Psoas muscle (tissue), 8 donors: ENCODE measurements around the gene CD84. TPM values are rescaled to one million over a fixed set of nuclear protein-coding genes. Genes with fewer than 3 reads are reported as not detected.
"Not testable (repeated sequence)": the region's sequence is repeated elsewhere in the genome, so short reads cannot be mapped to it uniquely, and the experiment has no call there.

ENCODE experiments used
- ATAC-seq, 4 donors: fragments of 200-7000 bp; cut with Tn5 transposase; one replicate each; pipeline ENCODE4 v1.9.1; 2020; ENCODE audit warnings: moderate library complexity in 3 of 4, mild to moderate bottlenecking in 2 of 4
- DNase-seq, 2 donors: peaks; one replicate each; pipeline ENCODE4 v3.0.0-alpha.2; 2020
- H3K27ac ChIP-seq: fragments of 200-600 bp; one replicate; pipeline ENCODE4 v1.8.0; 2022
- H3K27me3 ChIP-seq, 3 donors: fragments of 200-600 bp in 1 of 3; one replicate each; pipeline versions ENCODE4 v1.6.1 to v1.8.0; 2013 to 2022; ENCODE audit warnings: low read length in 2 of 3, mild to moderate bottlenecking in 2 of 3, moderate library complexity in 1 of 3; ENCODE audit not compliant: insufficient read depth in 3 of 3
- H3K36me3 ChIP-seq, 2 donors: fragments of 200-600 bp in 1 of 2; one replicate each; pipeline versions ENCODE4 v1.6.1 to v1.8.0; 2013 to 2022; ENCODE audit warnings: low read depth in 1 of 2, mild to moderate bottlenecking in 1 of 2, moderate library complexity in 1 of 2; ENCODE audit not compliant: insufficient read depth in 1 of 2
- H3K4me1 ChIP-seq: fragments of 200-600 bp; one replicate; pipeline ENCODE4 v1.8.0; 2022
- H3K4me3 ChIP-seq: fragments of 200-600 bp; one replicate; pipeline ENCODE4 v1.8.0; 2022; ENCODE audit warnings: mild to moderate bottlenecking
- H3K9me3 ChIP-seq: fragments of 200-600 bp; one replicate; pipeline ENCODE4 v1.8.0; 2022
- WGBS, 3 donors: extraction: QIAGEN DNeasy Blood & Tissue Kit; methylation state at CpG; one replicate each; pipeline versions ENCODE4 v1.1.6 to v1.1.7; 2013; 5-methylcytosine and 5-hydroxymethylcytosine counted together
- intact Hi-C, 2 donors: fragments of 100-400 bp; cut with DNase I; formaldehyde crosslinking; loops; one replicate each; pipeline versions ENCODE4 v1.11.0 to v1.14.2; 2022
- polyA plus RNA-seq, 3 donors: library from polyadenylated mRNA; stranded (reverse); fragments of 200-250 nt; gene quantifications; one replicate each; pipeline ENCODE4 v1.2.3, GENCODE V29; 2013
- total RNA-seq, 4 donors: library from RNA; stranded (reverse); fragmentation: NEBNext Ultra II Directional in 2 of 4; extraction: Animal tissue kit (Norgen Biotek cat#: 25700) in 2 of 4; gene quantifications; one replicate each; pipeline versions ENCODE4 v1.2.1 to v1.2.4, GENCODE V29; 2021 to 2023
- TF ChIP-seq, protein P1 (sequence below): fragments of 200-600 bp; IDR thresholded peaks from one replicate; pipeline ENCODE4 v1.8.0; 2022; ENCODE audit warnings: antibody characterized with exemption
- donor health status: healthy with polysubstance abuse.
- donor health status: DM: no; HTN: no; CAD: no; lungs with moderate emphysema.
- donor health status: Bipolar disorder and iron deficiency.
- donor health status: healthy.
- donor health status: DM: yes; HTN: yes; CAD: no.
- donor health status: DM: no; HTN: no; CAD: no.
- donor health status: DM: no; HTN: no; CAD: no.
- donor health status: DM: yes; HTN: yes; CAD: no.

Gene CD84
- total and polyA plus RNA-seq, 7 donors: 0.04 to 2.6 (median 0.75) TPM

DNA sequence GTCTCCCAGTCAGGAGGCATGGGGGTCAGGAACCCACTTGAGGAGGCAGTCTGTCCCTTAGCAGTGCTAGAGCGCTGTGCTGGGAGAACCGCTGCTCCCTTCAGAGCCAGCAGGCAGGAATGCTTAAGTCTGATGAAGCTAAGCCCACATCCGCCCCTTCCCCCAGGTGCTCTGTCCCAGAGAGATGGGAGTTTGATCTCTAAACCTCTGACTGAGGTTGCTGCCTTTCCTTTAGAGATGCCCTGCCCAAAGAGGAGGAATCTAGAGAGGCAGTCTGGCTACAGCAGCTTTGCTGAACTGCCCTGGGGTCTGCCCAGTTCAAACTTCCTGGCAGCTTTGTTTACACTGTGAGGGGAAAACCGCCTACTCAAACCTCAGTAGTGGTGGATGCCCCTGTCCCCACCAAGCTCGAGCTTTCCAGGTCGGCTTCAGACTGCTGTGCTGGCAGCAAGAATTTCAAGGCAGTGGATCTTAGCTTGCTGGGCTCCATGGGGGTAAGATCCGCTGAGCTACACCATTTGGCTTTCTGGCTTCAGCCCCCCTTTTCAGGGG lies 49.8 kb downstream of the CD84 start:
- H3K4me3 ChIP-seq, DNase-seq, ATAC-seq, H3K36me3 ChIP-seq, H3K27me3 ChIP-seq, H3K9me3 ChIP-seq, intact Hi-C loops, H3K27ac ChIP-seq, H3K4me1 ChIP-seq: not testable (repeated sequence)
- WGBS, 3 donors: 63 to 71% (median 68%) methylated on average over 7 of the region's 7 CpGs

DNA sequence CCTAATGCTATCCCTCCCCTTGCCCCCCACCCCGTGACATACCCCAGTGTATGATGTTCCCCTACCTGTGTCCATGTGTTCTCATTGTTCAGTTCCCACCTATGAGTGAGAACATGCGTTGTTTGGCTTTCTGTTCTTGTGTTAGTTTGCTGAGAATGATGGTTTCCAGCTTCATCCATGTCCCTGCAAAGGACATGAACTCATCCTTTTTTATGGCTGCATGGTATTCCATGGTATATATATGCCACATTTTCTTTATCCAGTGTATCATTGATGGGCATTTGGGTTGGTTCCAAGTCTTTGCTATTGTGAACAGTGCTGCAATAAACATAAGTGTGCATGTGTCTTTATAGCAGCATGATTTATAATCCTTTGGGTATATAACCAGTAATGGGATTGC lies 55.5 kb downstream of the CD84 start:
- H3K4me3 ChIP-seq, H3K27me3 ChIP-seq, ATAC-seq, intact Hi-C loops, H3K4me1 ChIP-seq, H3K27ac ChIP-seq, DNase-seq, H3K9me3 ChIP-seq, H3K36me3 ChIP-seq: not testable (repeated sequence)
- 83 to 85% (median 83%) methylated on average over 2 of the region's 2 CpGs for WGBS, 3 donors

DNA sequence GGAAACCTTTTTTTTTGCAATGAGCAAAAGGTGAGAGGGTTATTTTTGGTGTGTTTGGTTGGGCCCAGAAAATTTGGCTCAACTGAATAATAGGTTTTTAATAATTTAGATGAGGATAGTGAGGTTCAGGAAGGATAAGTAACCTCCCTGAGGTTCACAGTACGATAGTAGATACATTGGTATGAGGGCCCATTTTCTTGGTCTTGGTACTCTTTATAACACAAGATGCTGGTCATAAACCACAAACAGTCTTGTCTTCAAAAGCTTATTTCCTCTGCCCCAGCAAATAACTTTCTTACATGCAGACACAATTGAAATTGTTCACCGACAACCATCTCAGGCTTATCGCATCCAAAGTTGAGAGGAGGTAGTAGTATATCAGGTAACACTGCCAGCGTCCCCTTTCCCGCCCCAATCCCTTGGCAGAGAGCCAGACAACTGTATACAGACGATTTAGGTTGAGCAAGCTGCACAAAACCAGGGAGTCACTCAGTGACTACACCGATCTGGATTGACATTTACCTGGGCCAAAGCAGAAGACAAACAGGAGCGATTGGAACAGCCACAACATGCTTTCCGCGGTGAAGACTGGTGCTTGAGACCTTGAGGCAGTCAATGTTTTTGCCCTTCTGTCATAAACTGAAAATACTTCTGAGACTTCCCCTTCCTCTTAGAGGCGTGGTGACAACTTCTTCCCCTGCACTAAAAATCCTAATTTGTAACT lies 56.5 kb downstream of the CD84 start, which contains the start of gene SLAMF6:
Gene SLAMF6 (minus strand): TSS at position 634 of the 724 bp plus-strand sequence. CDS start 63 bp downstream, at position 571.
- Histone ChIP-seq H3K36me3 (no peaks in the 10 kb centered on the region), H3K4me3 (no peak within 1 kb of the TSS), H3K9me3 (peaks cover 6% of the 10 kb centered on the region), H3K27me3 (no peaks in the 10 kb centered on the region), H3K27ac (no peak within 1 kb of the TSS), H3K4me1 (no peaks in the 10 kb centered on the region)
- intact Hi-C loops: no loop called here
- DNase-seq: no peak
- 68 to 74% (median 72%) methylated on average over 11 of the region's 11 CpGs for WGBS, 3 donors
- TF ChIP-seq, protein P1, sequence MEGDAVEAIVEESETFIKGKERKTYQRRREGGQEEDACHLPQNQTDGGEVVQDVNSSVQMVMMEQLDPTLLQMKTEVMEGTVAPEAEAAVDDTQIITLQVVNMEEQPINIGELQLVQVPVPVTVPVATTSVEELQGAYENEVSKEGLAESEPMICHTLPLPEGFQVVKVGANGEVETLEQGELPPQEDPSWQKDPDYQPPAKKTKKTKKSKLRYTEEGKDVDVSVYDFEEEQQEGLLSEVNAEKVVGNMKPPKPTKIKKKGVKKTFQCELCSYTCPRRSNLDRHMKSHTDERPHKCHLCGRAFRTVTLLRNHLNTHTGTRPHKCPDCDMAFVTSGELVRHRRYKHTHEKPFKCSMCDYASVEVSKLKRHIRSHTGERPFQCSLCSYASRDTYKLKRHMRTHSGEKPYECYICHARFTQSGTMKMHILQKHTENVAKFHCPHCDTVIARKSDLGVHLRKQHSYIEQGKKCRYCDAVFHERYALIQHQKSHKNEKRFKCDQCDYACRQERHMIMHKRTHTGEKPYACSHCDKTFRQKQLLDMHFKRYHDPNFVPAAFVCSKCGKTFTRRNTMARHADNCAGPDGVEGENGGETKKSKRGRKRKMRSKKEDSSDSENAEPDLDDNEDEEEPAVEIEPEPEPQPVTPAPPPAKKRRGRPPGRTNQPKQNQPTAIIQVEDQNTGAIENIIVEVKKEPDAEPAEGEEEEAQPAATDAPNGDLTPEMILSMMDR: no peak
- ATAC-seq: no peak

DNA sequence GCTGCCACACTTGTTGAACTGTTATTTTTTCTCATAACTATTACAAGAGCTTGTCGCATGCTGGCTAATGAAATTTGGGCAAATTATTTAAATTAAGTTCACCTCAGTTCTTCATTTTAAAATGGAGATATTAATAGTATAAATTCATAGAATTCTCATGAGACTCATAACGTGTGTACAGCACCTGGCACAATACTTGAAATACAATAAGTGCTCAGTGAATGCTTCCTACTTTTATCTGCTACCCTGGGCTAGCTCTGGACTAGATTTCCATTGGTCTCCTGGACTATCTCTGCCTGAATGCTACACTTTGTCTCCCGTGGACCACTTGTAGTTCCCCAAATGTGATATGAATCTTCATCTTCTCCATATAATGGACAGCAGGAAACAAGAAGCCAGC lies 57.2 kb downstream of the CD84 start:
- Histone ChIP-seq H3K36me3 (no peaks in the 10 kb centered on the region), H3K27me3 (no peaks in the 10 kb centered on the region), H3K4me3 (no peak overlapping the region), H3K9me3 (peaks cover 6% of the 10 kb centered on the region), H3K27ac (no peak overlapping the region), H3K4me1 (no peaks in the 10 kb centered on the region)
- TF ChIP-seq, protein P1: no peak
- intact Hi-C loops: no loop called here
- ATAC-seq: no peak
- 53 to 57% (median 54%) methylated on average over 3 of the region's 3 CpGs for WGBS, 3 donors
- no peak for DNase-seq

DNA sequence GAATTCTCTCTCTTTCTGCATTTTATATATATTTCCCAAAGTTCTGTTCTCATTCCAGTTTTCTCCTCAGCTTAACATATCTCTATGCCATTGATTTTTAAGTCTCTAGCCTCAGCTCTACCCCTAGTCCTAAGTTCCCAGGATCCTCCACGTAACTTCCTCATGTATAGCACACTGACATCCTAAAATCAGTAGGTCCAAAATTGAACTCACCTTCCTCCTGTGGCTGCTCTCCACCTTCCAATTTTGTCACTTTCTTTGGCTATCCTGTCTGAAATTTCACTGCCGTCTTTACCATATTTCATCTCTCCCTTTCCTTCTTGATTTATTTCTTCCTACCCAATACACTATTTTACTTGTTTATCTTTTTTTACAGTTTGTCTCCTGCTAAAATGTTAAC lies 57.7 kb downstream of the CD84 start:
- no peak for DNase-seq
- 69 to 83% (median 72%) methylated on average over 2 of the region's 2 CpGs for WGBS, 3 donors
- Histone ChIP-seq H3K4me3 (no peak overlapping the region), H3K36me3 (no peaks in the 10 kb centered on the region), H3K27ac (no peak overlapping the region), H3K4me1 (no peaks in the 10 kb centered on the region), H3K9me3 (peaks cover 6% of the 10 kb centered on the region), H3K27me3 (no peaks in the 10 kb centered on the region)
- no peak for ATAC-seq
- TF ChIP-seq, protein P1: no peak
- intact Hi-C loops: no loop called here
